ENCODE data around the gene CIAPIN1. TPM values are rescaled to one million over a fixed set of nuclear protein-coding genes. Genes with fewer than 3 reads are reported as not detected.
A peak's percentile ranks its signal among the peaks of the same experiment; 100 is the strongest.

Gene CIAPIN1
- total RNA-seq, 1 donor from 2014 or later: 71.3 TPM

DNA sequence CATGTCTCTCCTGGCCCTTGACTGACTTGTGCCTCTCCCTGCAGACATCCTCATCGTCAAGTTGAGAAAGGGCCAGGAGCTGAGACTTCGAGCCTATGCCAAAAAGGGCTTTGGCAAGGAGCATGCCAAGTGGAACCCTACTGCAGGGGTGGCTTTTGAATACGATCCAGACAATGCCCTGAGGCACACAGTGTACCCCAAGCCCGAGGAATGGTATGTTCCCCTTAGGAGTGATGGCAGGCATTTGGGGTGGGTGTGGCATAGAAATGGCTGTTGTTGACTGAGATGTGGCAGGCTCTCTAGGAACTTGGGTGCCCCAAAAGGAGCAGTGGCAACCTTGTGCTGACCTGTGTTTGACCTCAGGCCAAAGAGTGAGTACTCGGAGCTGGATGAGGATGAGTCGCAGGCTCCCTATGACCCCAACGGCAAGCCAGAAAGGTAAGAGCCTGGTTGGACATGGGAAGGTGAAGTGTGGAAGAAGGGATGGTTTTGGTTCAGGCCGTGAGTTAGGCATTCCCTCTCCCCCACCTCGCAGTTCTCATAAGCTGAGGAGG is 22.8 kb upstream of the CIAPIN1 start:
- H3K27me3 ChIP-seq (ENCODE audit: control insufficient read depth, insufficient read depth, low read length): no peaks in the 10 kb centered on the region
- DNase-seq (ENCODE audit: low read depth): no peak
- no peak overlapping the region for H3K4me3 ChIP-seq (ENCODE audit: low read depth, low read length)
- no peak for TF ChIP-seq CTCF (IDR thresholded peaks at IDR 0.05; ENCODE audit: insufficient read depth, low read length, severe bottlenecking)
- peaks cover 34% of the 10 kb centered on the region for H3K36me3 ChIP-seq (ENCODE audit: control insufficient read depth, insufficient read depth, low read length)
- peak; percentile 86 for FAIRE-seq

DNA sequence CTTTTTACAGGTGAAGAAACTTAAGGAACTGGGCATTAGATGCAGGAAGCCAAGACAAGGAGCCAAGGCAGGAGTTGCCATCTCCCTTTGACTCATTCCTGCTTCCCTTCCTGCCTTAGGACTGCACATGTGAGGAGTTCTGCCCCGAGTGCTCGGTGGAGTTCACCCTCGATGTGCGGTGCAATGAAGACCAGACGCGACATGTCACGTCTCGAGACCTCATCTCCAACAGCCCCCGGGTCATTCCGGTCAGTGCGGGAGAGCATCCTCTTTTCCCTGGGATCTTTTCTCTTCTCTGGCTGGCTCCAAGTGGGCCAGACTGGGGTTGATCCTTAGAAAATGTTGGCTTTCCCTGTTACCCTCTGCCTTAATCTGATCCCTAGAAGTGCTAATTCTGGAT is 21.9 kb upstream of the CIAPIN1 start:
- FAIRE-seq: no peak
- no peaks in the 10 kb centered on the region for H3K27me3 ChIP-seq (ENCODE audit: control insufficient read depth, insufficient read depth, low read length)
- no peak for DNase-seq (ENCODE audit: low read depth)
- no peak overlapping the region for H3K4me3 ChIP-seq (ENCODE audit: low read depth, low read length)
- no peak for TF ChIP-seq CTCF (IDR thresholded peaks at IDR 0.05; ENCODE audit: insufficient read depth, low read length, severe bottlenecking)
- peaks cover 35% of the 10 kb centered on the region for H3K36me3 ChIP-seq (ENCODE audit: control insufficient read depth, insufficient read depth, low read length)

- no peak for TF ChIP-seq CTCF (IDR thresholded peaks at IDR 0.05; ENCODE audit: insufficient read depth, low read length, severe bottlenecking)
- Histone ChIP-seq H3K36me3 (ENCODE audit: control insufficient read depth, insufficient read depth, low read length) (peaks cover 34% of the 10 kb centered on the region), H3K4me3 (ENCODE audit: low read depth, low read length) (no peak overlapping the region), H3K27me3 (ENCODE audit: control insufficient read depth, insufficient read depth, low read length) (no peaks in the 10 kb centered on the region)
- DNase-seq (ENCODE audit: low read depth) (no peak), FAIRE-seq (no peak)
Measured at GRCh38 chr16:57468346-57468745, 21.2 kb upstream of the CIAPIN1 start.

GRCh38 chr16:57464523-57464922 is 17.3 kb upstream of the CIAPIN1 start:
- Histone ChIP-seq H3K36me3 (ENCODE audit: control insufficient read depth, insufficient read depth, low read length) (peaks cover 28% of the 10 kb centered on the region), H3K4me3 (ENCODE audit: low read depth, low read length) (no peak overlapping the region), H3K27me3 (ENCODE audit: control insufficient read depth, insufficient read depth, low read length) (no peaks in the 10 kb centered on the region)
- no peak for DNase-seq (ENCODE audit: low read depth)
- no peak for TF ChIP-seq CTCF (IDR thresholded peaks at IDR 0.05; ENCODE audit: insufficient read depth, low read length, severe bottlenecking)
- no peak for FAIRE-seq

GRCh38 chr16:57462978-57463362 is 15.8 kb upstream of the CIAPIN1 start:
- no peak for DNase-seq (ENCODE audit: low read depth)
- Histone ChIP-seq H3K27me3 (ENCODE audit: control insufficient read depth, insufficient read depth, low read length) (no peaks in the 10 kb centered on the region), H3K4me3 (ENCODE audit: low read depth, low read length) (peak overlapping the region; percentile 67), H3K36me3 (ENCODE audit: control insufficient read depth, insufficient read depth, low read length) (peaks cover 26% of the 10 kb centered on the region)
- FAIRE-seq: no peak
- no peak for TF ChIP-seq CTCF (IDR thresholded peaks at IDR 0.05; ENCODE audit: insufficient read depth, low read length, severe bottlenecking)

All from bronchial epithelial cell (primary cell).